Left ventricle myocardium inferior (tissue), 1 donor: Measurements from ENCODE around the gene LDLRAD4. TPM values are rescaled to one million over a fixed set of nuclear protein-coding genes. Genes with fewer than 3 reads are reported as not detected.

Experiments
- DNase-seq: peaks from one replicate; pipeline ENCODE4 v3.0.0-alpha.2; 2020
- H3K27ac ChIP-seq: fragments of 200-600 bp; replicated peaks from 2 replicates; pipeline ENCODE4 v1.8.0; 2021
- H3K27me3 ChIP-seq: fragments of 200-600 bp; 2 replicates; pipeline ENCODE4 v1.8.0; 2021; ENCODE audit warnings: low read depth
- H3K36me3 ChIP-seq: fragments of 200-600 bp; 2 replicates; pipeline ENCODE4 v1.8.0; 2021
- H3K4me1 ChIP-seq: fragments of 200-600 bp; 2 replicates; pipeline ENCODE4 v1.8.0; 2021
- H3K4me3 ChIP-seq: fragments of 200-600 bp; 2 replicates; pipeline ENCODE4 v1.8.0; 2021; ENCODE audit warnings: mild to moderate bottlenecking, moderate library complexity
- H3K9me3 ChIP-seq: fragments of 200-600 bp; replicated peaks from 2 replicates; pipeline ENCODE4 v1.8.0; 2021
- CTCF ChIP-seq: fragments of 200-600 bp; IDR thresholded peaks from 2 replicates; pipeline ENCODE4 v1.8.0; 2021; ENCODE audit warnings: antibody characterized with exemption, mild to moderate bottlenecking, borderline replicate concordance
- intact Hi-C: fragments of 100-400 bp; cut with micrococcal nuclease; formaldehyde crosslinking; loops from one replicate; pipeline ENCODE4 v1.11.0; 2022
- total RNA-seq: library from RNA; stranded (reverse); fragmentation: NEBNext Ultra II Directional; extraction: Animal tissue kit (Norgen Biotek cat#: 25700); gene quantifications from one replicate; pipeline ENCODE4 v1.2.1, GENCODE V29; 2021
- donor health status: DM: no; HTN: yes; CAD: no; lungs with severe emphysema.

The LDLRAD4 gene
- total RNA-seq, 1 donor from 2014 or later: 43.3 TPM

- DNase-seq: no peak
- H3K4me3 ChIP-seq: no peak overlapping the region
- intact Hi-C loops: no loop called here
- no peaks in the 10 kb centered on the region for H3K27me3 ChIP-seq
- peaks cover 24% of the 10 kb centered on the region for H3K4me1 ChIP-seq
- H3K9me3 ChIP-seq: peaks cover 18% of the 10 kb centered on the region
- H3K36me3 ChIP-seq: no peaks in the 10 kb centered on the region
- H3K27ac ChIP-seq: peak overlapping the region; percentile 35
- no peak for TF ChIP-seq CTCF
Measured at GRCh38 chr18:13318731-13319501, 100.4 kb downstream of the LDLRAD4 start.

GRCh38 chr18:13319629-13320028 is 101.1 kb downstream of the LDLRAD4 start:
- peak overlapping the region; percentile 35 for H3K27ac ChIP-seq
- no peak for DNase-seq
- no peak overlapping the region for H3K4me3 ChIP-seq
- H3K27me3 ChIP-seq: no peaks in the 10 kb centered on the region
- intact Hi-C loops: loop anchor here (10.0 kb wide), 1 partner anchor 105 kb away; the partner anchor contains the start of gene LDLRAD4
- peaks cover 24% of the 10 kb centered on the region for H3K4me1 ChIP-seq
- H3K9me3 ChIP-seq: peaks cover 18% of the 10 kb centered on the region
- H3K36me3 ChIP-seq: no peaks in the 10 kb centered on the region
- no peak for TF ChIP-seq CTCF

GRCh38 chr18:13320096-13320495 is 101.5 kb downstream of the LDLRAD4 start:
- intact Hi-C loops: loop anchor here (10.0 kb wide), 1 partner anchor 105 kb away; the partner anchor contains the start of gene LDLRAD4
- no peak for DNase-seq
- H3K27ac ChIP-seq: peak overlapping the region; percentile 35
- H3K27me3 ChIP-seq: no peaks in the 10 kb centered on the region
- H3K4me3 ChIP-seq: no peak overlapping the region
- H3K4me1 ChIP-seq: peaks cover 24% of the 10 kb centered on the region
- no peaks in the 10 kb centered on the region for H3K36me3 ChIP-seq
- H3K9me3 ChIP-seq: peaks cover 15% of the 10 kb centered on the region
- no peak for TF ChIP-seq CTCF

- Histone ChIP-seq H3K4me1 (peaks cover 24% of the 10 kb centered on the region), H3K36me3 (no peaks in the 10 kb centered on the region), H3K9me3 (peaks cover 6% of the 10 kb centered on the region), H3K27ac (no peak overlapping the region), H3K4me3 (no peak overlapping the region), H3K27me3 (no peaks in the 10 kb centered on the region)
- intact Hi-C loops: loop anchor here (10.0 kb wide), 1 partner anchor 106 kb away; the partner anchor contains the start of gene LDLRAD4
- TF ChIP-seq CTCF: no peak
- no peak for DNase-seq
Measured at GRCh38 chr18:13320891-13321425, 102.4 kb downstream of the LDLRAD4 start.

- Histone ChIP-seq H3K9me3 (no peaks in the 10 kb centered on the region), H3K36me3 (no peaks in the 10 kb centered on the region), H3K27me3 (no peaks in the 10 kb centered on the region), H3K27ac (no peak overlapping the region), H3K4me3 (no peak overlapping the region), H3K4me1 (peaks cover 24% of the 10 kb centered on the region)
- no peak for DNase-seq
- intact Hi-C loops: loop anchor here (10.0 kb wide), 1 partner anchor 107 kb away; the partner anchor contains the start of gene LDLRAD4
- TF ChIP-seq CTCF: no peak
Measured at GRCh38 chr18:13321923-13322322, 103.4 kb downstream of the LDLRAD4 start.
